ENCODE measurements around the gene VAMP5.
A peak's percentile ranks its signal among the peaks of the same experiment; 100 is the strongest.
"Not testable (repeated sequence)": the region's sequence is repeated elsewhere in the genome, so short reads cannot be mapped to it uniquely, and the experiment has no call there.

VAMP5 gene

GRCh38 chr2:85539361-85540132, 44.7 kb upstream of the VAMP5 start:
- DNase-seq (ENCODE audit: low read depth), result no peak
- TF ChIP-seq CTCF (IDR thresholded peaks at IDR 0.05; ENCODE audit: low read depth, low read length, missing control alignments), result no peak
- peak overlapping the region; percentile 82 for H3K4me3 ChIP-seq (ENCODE audit: low read depth, low read length)
- in situ Hi-C loops (cut with HindIII; ENCODE audit: low sequenced_read_pairs), result loop anchor here (5.0 kb wide), 1 partner anchor 117 kb away; no protein-coding TSS in a partner anchor

- H3K4me3 ChIP-seq (ENCODE audit: low read depth, low read length), result peak overlapping the region; percentile 82
- DNase-seq (ENCODE audit: low read depth), result no peak
- TF ChIP-seq CTCF (IDR thresholded peaks at IDR 0.05; ENCODE audit: low read depth, low read length, missing control alignments), result no peak
- in situ Hi-C loops (cut with HindIII; ENCODE audit: low sequenced_read_pairs), result no loop called here
Measured at GRCh38 chr2:85540133-85540648, 44.0 kb upstream of the VAMP5 start.

- TF ChIP-seq CTCF (IDR thresholded peaks at IDR 0.05; ENCODE audit: low read depth, low read length, missing control alignments), result no peak
- H3K4me3 ChIP-seq (ENCODE audit: low read depth, low read length), result peak overlapping the region; percentile 82
- in situ Hi-C loops (cut with HindIII; ENCODE audit: low sequenced_read_pairs), result no loop called here
- DNase-seq (ENCODE audit: low read depth), result no peak
Measured at GRCh38 chr2:85541262-85541661, 43.0 kb upstream of the VAMP5 start.

GRCh38 chr2:85541753-85542457, 42.3 kb upstream of the VAMP5 start:
- in situ Hi-C loops (cut with HindIII; ENCODE audit: low sequenced_read_pairs), result no loop called here
- peak overlapping the region; percentile 82 for H3K4me3 ChIP-seq (ENCODE audit: low read depth, low read length)
- no peak for TF ChIP-seq CTCF (IDR thresholded peaks at IDR 0.05; ENCODE audit: low read depth, low read length, missing control alignments)
- DNase-seq (ENCODE audit: low read depth), result no peak

- in situ Hi-C loops (cut with HindIII; ENCODE audit: low sequenced_read_pairs), result no loop called here
- no peak for TF ChIP-seq CTCF (IDR thresholded peaks at IDR 0.05; ENCODE audit: low read depth, low read length, missing control alignments)
- H3K4me3 ChIP-seq (ENCODE audit: low read depth, low read length), result no peak overlapping the region
- DNase-seq (ENCODE audit: low read depth), result no peak
Measured at GRCh38 chr2:85542777-85543176, 41.5 kb upstream of the VAMP5 start.

- in situ Hi-C loops (cut with HindIII; ENCODE audit: low sequenced_read_pairs); DNase-seq (ENCODE audit: low read depth); H3K4me3 ChIP-seq (ENCODE audit: low read depth, low read length): not testable (repeated sequence)
Measured at GRCh38 chr2:85544254-85544691, 40.0 kb upstream of the VAMP5 start.

- in situ Hi-C loops (cut with HindIII; ENCODE audit: low sequenced_read_pairs), result not testable (repeated sequence)
Measured at GRCh38 chr2:85544915-85545779, 39.1 kb upstream of the VAMP5 start.

More at GRCh38 chr2:85544915-85545779, 39.1 kb upstream of the VAMP5 start:
- H3K4me3 ChIP-seq (ENCODE audit: low read depth, low read length); DNase-seq (ENCODE audit: low read depth): not testable (repeated sequence)
